T-helper 1 cell (primary cell): ENCODE measurements around the gene HES4.
"Not testable (repeated sequence)": the region's sequence is repeated elsewhere in the genome, so short reads cannot be mapped to it uniquely, and the experiment has no call there.

Experiments
- DNase-seq, 5 donors: peaks; one replicate each; pipeline ENCODE4 v3.0.0-alpha.2; 2012 to 2020

The HES4 gene

GRCh38 chr1:1017397-1018320 lies 17.8 kb upstream of the HES4 start:
- DNase-seq: not testable (repeated sequence)

GRCh38 chr1:1014799-1015681 lies 15.1 kb upstream of the HES4 start:
- no peak for DNase-seq

GRCh38 chr1:1013922-1014648 lies 14.2 kb upstream of the HES4 start:
- DNase-seq: peak in 3 of 5 donors; percentile 35 to 41 (median 41)

GRCh38 chr1:1013105-1013921 lies 13.4 kb upstream of the HES4 start, which contains the start of gene ISG15:
Gene ISG15 (plus strand): TSS chr1:1013497. CDS start chr1:1013574, 77 bp downstream.
- DNase-seq: peak; percentile 74 to 90 (median 85)

- DNase-seq: not testable (repeated sequence)
Measured at GRCh38 chr1:1012736-1013104, 12.8 kb upstream of the HES4 start.

GRCh38 chr1:1011396-1011949 lies 11.6 kb upstream of the HES4 start:
- no peak for DNase-seq

- DNase-seq: not testable (repeated sequence)
Measured at GRCh38 chr1:1010131-1010530, 10.2 kb upstream of the HES4 start.

GRCh38 chr1:1006305-1007159 lies 6.6 kb upstream of the HES4 start:
- DNase-seq: no peak

GRCh38 chr1:1005774-1006304 lies 5.9 kb upstream of the HES4 start:
- DNase-seq: no peak

- no peak for DNase-seq
Measured at GRCh38 chr1:1004780-1005697, 5.1 kb upstream of the HES4 start.

GRCh38 chr1:1004420-1004779 lies 4.5 kb upstream of the HES4 start:
- no peak for DNase-seq

- DNase-seq: no peak
Measured at GRCh38 chr1:1003618-1004419, 3.9 kb upstream of the HES4 start.

- DNase-seq: no peak
Measured at GRCh38 chr1:1001057-1001783, 1.3 kb upstream of the HES4 start.

- peak; percentile 42 to 70 (median 64) for DNase-seq
Measured at GRCh38 chr1:1000357-1001056, 610 bp upstream of the HES4 start.

- DNase-seq: peak in 2 of 5 donors; percentile 29 to 36
Measured at GRCh38 chr1:998995-999724, 737 bp downstream of the HES4 start.

- no peak for DNase-seq
Measured at GRCh38 chr1:998745-998994, 1.2 kb downstream of the HES4 start.
